HK-2 (cell line): Measurements from ENCODE around the gene NOP53.
A peak's percentile ranks its signal among the peaks of the same experiment; 100 is the strongest.
"Not testable (repeated sequence)": the region's sequence is repeated elsewhere in the genome, so short reads cannot be mapped to it uniquely, and the experiment has no call there.

Source experiments
- DNase-seq: peaks from one replicate; pipeline ENCODE4 v3.0.0-alpha.2; 2018; ENCODE audit not compliant: unreplicated experiment

The NOP53 gene

DNA sequence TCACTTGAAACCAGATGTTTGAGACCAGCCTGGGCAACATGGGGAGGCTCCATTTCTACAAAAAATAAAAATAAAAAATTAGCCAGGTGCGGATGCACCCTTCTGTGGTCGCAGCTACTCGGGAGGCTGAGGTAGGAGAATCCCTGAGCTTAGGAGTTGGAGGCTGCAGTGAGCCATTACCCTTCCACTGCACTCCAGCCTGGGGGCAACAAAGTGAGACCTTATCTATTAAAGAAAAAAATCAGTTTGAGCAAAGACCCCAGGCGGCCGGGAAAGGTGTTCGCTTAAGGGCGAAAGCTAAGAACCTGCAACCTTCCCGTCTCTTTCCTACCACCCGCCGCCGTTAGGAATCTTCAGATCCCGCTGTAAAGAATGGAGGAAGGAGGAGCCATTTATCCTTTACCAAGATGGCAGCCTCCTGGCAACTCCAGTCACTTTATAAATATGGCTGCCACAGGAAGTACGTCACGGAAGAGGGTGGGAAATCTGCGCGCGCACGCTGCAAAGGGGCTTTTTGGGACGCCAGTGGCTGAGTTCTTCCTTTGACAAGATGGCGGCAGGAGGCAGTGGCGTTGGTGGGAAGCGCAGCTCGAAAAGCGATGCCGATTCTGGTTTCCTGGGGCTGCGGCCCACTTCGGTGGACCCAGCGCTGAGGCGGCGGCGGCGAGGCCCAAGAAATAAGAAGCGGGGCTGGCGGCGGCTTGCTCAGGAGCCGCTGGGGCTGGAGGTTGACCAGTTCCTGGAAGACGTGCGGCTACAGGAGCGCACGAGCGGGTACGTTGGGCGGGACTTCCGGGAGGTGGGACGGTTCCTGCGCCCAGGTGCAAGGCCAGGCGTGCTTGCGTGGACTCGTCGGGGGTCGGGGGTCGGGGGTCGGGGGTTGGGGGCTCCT, at the start of gene NOP53:
NOP53 (plus strand) TSS at position 537 of the 892 bp plus-strand sequence; CDS start at position 551, 14 bp downstream.
- peak; percentile 97 for DNase-seq

DNA sequence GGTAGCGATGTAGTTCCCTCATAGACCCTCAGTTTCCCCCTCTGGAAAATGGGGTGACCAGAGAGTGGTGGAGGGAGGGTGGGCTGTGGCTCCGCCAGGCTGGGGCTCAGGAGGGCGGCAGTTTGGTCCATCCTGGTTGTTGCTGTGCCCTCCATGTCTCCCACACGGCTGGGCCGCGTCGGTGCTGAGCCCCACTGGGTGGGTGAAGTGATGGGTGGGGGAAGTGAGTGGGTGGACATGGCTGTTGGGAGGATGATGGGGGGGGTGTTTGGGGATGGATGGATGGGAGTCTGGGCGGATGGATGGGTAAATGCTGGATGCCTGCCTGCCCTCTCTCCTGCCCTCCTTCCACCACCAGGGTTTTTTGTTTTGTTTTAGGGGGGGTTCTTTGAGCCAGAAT, 48.7 kb upstream of the NOP53 start:
- no peak for DNase-seq

DNA sequence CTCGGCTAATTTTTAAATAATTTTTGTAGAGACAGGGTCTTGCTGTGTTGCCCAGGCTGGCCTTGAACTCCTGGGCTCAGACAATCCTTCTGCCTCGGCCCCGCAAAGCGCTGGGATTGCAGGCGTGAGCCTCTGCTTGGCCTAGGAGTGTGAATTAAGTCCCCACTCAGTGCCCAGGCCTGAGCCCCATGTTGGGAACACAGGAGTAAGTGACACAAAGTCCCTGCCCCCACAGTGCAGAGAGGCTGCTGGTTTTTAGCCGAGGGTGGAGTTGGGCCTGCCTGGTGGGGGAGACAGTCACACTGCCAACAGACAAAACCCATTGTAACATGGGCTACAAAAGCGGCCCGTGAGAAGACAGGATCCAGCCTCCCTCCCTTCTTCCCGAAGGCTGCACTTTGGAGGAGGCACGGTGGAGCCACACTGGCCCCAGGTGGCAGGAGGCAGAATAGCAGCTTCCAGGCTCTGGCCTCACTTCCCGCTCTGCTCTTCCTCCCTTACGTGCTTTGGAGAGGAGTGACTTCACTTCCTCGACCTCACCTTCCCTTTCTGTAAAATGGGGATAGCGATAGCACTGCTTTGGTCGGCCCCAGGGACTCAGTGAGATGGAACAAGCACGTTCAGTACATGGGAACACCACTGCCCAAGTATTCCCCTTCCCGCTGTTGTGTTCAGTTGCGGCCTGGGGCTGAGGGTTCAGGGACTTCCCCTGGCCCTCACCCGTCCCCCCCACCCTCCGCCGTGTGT, 47.3 kb upstream of the NOP53 start:
- peak; percentile 82 for DNase-seq

DNA sequence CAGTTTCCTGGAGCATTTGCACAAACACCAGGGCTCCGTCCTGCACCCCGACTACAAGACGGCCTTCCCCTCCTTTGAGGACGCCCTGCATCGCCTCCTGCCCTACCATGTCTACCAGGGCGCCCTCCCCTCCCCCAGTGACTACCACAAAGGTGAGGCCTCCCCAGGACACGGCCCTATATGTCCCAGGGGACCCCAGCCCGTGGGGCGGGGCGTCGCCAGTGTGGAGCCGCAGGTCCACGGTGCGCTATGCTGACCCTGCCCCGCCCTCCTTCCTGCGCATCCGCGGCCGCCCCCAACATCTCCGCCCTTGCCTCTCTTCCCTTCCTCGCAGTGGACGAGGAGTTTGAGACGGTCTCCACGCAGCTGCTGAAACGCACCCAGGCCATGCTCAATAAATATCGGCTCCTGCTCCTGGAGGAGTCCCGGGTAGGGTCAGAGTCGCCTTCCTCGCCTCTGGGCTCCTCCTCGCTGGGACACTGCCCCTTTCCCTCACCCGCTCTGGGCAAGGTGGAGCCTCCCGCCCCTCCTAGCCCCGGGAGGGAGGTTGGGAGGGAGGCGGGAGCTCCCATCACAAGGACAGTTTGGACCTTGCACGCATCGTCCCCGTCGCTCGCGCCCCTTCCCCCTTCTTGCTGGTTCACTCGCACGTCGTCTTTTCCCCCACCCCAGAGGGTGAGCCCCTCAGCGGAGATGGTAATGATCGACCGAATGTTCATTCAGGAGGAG, 46.6 kb upstream of the NOP53 start:
- DNase-seq, result no peak

DNA sequence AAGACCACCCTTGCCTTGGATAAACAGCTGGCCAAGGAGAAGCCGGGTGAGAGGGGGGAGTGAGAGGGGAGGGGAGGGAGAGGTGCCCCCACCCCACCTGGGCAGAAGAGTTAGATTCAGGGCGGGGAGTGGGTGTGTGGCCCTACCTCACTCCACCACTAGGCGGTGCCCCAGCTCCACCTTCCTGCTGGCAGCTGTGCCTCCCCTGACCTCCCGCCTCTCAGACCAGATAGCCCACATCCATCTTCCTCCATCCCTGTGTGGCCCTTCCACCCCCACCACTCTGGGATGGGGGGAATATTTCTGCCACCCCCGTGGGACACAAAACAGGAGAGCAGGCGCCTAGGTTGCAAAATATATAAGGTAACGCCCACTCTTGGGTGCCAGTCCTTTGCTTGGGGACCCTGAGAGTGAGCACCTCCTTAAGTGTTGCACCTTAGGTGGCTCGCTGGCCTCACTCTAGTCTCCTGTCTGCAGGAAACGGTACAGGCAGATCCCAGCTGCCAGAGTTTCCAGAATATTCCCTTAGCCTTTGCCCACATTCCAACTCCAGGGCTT, 45.9 kb upstream of the NOP53 start:
- peak; percentile 62 for DNase-seq

DNA sequence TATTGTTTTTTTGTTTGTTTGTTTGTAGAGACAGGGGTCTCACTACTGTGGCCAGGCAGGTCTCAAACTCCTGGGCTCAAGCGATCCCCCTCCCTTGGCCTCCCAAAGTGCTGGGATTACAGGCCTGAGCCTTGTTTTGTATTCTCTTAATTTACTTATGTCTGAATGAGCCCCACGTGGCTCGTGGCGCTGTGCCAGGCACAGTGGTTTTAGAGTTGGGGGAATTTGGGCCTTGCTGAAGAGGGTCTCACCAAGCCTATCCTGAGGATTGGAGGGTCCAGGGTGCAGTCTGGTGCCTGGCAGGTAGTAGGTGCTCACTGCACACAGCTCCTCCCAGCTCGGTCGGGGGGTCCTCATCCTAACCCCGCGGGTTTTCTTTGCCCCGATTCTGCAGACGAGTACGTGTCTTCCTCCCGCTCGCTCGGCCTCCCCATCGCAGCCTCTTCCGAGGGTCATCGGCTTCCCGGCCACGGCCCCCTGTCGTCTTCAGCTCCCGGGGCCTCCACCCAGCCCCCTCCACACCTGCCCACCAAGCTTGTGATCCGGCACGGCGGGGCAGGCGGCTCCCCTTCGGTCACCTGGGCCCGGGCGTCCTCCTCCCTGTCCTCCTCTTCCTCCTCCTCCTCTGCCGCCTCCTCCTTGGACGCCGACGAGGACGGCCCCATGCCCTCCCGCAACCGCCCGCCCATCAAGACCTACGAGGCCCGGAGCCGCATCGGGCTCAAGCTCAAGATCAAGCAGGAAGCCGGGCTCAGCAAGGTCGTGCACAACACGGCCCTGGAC, 44.2 kb upstream of the NOP53 start:
- no peak for DNase-seq

DNA sequence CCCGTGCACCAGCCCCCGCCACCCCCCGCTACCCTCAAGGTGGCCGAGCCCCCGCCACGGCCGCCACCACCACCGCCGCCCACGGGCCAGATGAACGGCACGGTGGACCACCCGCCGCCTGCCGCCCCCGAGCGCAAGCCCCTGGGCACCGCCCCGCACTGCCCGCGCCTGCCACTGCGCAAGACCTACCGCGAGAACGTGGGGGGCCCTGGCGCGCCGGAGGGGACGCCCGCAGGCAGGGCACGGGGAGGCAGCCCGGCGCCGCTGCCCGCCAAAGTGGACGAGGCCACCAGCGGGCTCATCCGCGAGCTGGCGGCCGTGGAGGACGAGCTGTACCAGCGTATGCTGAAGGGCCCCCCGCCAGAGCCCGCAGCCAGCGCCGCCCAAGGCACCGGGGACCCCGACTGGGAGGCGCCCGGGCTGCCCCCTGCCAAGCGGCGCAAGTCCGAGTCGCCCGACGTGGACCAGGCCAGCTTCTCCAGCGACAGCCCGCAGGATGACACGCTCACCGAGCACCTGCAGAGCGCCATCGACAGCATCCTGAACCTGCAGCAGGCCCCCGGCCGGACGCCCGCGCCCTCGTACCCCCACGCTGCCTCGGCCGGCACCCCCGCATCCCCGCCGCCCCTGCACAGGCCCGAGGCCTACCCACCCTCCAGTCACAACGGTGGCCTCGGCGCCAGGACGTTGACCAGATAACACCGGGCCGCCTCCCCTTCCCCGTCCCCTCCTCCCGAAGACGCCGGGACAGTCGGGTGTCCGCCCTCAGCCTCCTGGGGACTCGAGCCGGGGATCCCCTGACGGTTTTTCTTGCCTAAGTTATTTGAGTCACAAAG, 43.4 kb upstream of the NOP53 start:
- no peak for DNase-seq

DNA sequence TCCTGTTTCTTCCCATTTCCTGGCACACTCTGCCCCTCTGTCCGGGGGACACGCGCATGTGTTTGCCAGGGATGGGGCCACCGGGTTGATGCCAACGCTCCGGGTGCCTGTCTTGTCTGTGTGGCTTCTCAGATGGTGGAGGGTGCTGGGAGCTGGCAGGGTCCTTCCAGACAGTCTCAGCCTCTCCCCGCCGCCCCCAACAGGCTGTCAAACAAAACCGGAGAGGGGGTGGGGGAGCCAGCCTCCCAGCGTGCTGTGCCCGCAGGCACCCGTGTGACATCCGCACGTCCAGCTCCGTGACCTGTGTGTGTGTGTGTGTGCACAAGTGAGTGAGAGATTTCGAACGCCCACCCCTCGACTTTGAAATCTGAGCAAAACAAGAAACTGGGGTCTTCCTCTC, 42.7 kb upstream of the NOP53 start:
- DNase-seq, result no peak

DNA sequence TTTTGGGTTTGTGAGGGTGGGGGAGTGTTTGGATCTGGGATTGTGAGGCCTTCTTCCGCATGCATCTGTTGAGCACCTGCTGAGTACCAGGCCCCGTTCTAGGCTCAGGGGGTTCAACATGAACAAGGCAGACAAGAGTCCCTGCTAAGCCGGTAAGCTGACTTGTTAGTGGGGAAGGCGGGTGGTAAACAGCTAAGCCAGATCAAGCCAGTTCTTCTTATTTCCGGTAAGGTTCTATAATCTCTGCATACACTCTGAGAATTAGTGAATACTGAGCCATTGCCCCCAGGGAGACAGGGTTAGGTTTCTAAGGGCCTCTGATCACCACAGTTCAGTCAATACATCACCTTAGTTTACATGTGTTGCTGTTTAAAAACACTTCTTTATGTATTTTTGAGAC, 42.0 kb upstream of the NOP53 start:
- no peak for DNase-seq

DNA sequence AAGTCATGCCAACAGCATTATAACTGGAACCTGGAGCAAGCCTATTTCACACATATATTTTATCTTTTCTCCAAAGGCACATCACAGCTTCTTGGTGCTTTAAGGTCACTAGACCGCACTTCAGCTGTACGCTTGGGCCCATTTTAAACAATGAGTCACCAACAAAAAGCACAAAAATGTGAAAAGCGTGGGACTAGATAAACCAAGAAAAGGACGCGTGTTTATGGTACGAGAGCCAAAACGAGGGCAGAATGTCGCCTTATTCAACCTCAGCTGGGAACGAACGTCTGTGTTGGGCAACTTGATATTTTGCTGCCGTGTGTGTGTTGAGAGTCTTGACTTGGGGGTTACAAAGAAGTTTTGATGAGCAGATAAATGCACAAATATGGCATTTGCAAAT, 41.3 kb upstream of the NOP53 start:
- DNase-seq, result no peak

DNA sequence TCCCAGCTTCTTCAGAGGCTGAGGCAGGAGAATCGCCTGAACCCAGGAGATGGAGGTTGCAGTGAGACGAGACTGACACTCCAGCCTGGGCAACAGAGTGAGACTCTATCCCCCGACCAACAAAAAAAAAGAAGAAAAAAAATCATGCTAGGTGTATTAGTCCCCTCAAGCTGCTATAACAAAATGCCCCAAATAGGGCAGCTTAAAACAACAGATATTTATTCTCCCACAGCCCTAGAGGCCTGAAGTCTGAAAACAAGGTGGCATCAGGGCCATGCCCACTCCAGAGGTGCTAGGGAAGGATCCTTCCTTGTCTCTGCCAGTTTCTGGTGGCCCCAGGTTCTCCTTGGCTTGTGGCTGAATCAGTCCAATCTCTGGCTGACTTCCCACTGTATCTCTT, 40.7 kb upstream of the NOP53 start:
- no peak for DNase-seq

DNA sequence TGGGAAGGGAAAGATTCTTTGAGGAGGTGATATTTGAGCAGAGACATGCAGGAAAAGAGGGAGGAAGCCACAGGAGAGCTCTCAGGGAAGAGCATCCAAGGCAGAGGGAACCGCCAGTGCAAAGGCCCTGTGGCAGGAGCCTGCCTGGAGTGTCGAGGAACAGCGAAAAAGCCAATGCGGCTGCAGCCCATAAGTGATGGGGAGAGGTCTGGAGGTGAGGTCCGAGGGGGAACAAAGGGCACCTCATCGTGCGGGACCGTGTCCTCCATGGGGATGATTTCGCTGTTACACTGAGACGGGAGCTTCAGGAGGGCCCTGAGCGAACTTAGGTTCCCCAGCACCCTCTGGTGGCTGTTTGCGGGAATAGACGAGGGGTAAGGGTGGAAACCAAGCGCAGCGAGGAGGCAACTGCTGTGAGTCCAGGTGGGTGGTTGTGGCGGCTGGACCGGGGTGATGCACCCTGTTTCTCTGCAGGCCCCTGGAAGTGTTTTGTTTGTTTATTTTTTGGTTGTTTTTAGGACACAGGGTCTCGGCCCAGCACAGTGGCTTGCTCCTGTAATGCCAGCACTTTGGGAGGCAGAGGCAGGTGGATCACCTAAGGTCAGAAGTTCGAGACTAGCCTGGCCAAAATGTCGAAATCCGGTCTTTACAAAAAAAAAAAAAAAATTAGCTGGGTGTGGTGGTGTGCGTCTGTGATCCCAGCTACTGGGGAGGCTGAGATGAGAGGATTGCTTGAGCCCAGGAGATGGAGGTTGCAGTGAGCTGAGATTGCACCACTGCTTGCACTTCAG, 38.0 kb upstream of the NOP53 start:
- DNase-seq, result peak; percentile 77

DNA sequence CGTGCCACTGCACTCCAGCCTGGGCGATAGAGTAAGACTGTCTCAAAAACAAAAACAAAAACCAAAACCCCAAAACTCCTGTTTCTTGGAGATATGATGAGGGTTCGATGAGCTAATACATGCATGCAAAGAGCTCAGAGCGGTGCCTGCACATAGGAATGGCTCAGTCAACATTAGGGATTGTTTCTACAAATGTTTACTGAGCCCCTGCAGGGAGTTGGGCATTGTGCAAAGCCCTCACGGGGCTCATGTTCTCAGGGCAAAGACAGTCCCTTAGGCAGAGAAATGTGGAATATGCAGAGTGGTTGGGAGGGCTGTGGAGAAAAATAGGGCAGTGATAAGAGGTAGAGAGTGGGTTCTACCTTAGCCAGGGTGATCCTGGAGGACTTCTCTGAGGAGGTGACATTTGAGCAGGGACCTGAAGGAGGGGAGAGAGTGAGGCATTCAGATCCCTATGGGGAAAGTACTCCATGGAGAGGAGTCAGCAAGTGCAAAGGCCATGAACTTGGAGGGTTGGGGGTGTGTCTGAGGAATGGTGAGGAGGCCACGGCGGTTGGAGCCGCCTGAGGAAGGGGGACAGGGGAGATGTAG, 33.6 kb upstream of the NOP53 start:
- DNase-seq, result no peak

DNA sequence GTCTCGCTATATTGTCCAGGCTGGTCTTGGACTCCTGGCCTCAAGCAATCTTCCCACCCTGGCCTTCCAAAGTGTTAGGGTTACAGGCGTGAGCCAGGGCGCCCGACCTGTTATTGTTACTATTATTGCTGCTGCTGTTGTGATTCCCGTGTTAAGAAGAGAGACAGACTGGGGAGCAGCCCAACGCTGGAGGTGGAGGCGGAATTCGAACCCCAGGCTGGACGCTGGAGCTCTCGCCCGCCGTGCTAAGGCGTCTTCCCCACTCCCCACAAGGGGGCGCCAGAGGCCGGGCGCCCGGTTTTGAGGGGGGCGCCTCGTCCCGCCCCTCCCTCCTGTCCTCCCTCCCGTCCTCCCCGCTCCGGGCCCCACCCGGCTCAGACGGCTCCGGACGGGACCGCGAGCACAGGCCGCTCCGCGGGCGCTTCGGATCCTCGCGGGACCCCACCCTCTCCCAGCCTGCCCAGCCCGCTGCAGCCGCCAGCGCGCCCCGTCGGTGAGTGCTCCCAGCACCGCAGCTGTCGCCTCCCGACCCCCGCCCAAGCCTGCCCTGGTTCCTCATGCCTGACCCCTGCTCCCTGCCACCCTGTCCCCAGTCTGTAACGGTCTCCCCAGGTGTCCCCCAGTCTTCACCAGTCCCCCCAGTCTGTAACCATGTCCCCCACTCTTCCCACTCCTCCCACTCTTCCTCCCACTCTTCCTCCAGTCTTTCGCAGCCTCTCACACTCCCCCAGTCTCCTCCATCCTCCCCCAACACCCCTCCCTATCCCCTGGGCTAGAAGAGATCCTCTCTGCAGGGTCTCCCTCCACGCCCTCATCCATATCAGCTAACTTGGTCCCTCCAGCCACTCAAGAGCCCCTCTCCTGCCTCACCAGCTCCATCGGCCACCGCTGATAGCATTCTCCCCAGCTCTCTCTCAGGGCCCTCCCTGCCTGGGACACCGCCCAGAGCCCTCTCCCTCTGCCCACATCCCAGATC, 32.0 kb upstream of the NOP53 start, which contains the start of gene EHD2:
EHD2 (plus strand) TSS at position 377 of the 976 bp plus-strand sequence. CDS start 3,191 bp downstream, outside the sequence.
- peak; percentile 82 for DNase-seq

DNA sequence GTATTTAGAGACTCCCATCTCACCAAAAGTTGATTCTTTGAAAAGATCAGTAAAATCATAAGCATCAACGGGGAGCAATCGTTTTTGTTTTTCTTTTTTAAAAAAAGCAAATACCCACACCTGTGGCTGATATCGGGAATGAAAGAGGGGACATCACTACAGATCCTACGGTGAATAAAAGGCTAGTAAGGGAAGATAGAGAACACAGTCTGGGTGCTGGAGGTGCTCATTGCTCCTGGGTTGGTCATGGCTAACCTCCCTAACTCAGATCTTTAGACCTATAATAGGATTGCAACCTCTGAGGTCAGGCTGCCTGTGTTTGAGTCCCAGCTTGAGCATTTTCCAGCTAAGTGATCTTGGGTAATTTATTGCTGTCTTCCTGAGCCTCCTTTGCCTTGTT, 31.0 kb upstream of the NOP53 start:
- DNase-seq, result no peak

DNA sequence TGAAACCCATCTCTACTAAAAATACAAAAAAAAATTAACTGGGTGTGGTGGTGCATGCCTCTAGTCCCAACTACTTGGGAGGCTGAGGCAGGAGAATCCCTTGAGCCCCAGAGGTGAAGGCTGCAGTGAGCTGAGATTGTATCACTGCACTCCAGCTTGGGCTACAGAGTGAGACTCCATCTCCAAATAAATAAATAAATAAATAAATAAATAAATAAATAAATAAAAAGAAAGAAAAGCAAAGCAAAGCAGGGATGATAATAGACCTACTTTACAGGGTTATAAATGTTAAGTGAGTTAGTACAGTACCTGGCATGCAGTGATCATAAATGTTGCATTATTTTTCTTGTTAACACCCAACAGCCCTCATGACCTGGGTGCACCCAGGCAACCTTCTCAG, 30.5 kb upstream of the NOP53 start:
- not testable (repeated sequence) for DNase-seq

DNA sequence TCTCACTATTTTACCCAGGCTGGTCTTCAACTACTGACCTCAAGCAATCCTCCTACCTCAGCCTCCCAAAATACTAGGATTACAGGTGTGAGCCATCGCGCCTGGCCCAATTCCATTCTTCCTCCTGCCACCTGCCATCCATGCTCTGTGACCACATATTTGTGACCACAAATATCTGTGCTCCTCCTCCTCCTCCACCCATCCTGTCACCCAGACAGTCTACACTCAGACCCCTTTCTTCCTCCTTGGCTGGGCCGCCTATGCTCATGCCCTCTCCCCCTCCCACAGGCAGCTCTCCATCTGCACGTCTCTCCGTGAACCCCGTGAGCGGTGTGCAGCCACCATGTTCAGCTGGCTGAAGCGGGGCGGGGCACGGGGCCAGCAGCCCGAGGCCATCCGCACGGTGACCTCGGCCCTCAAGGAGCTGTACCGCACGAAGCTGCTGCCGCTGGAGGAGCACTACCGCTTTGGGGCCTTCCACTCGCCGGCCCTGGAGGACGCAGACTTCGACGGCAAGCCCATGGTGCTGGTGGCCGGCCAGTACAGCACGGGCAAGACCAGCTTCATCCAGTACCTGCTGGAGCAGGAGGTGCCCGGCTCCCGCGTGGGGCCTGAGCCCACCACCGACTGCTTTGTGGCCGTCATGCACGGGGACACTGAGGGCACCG, 28.9 kb upstream of the NOP53 start:
- no peak for DNase-seq
